HEK293 (cell line): ENCODE results near the gene UBE4A.

Experiments
- CTCF ChIA-PET: fragments of 350-600 bp; formaldehyde crosslinking; extraction: SDS; loops from one replicate; lab custom pipeline; 2021; ENCODE audit warnings: antibody characterized with exemption; lab: Yijun Ruan, JAX
- POLR2A ChIA-PET: fragments of 300-600 bp; formaldehyde crosslinking; extraction: SDS; loops from one replicate; lab custom pipeline; 2020; ENCODE audit warnings: antibody characterized with exemption, inconsistent platforms; lab: Yijun Ruan, JAX
- H3K27ac ChIP-seq: fragments of 200-500 bp; sonication (Bioruptor generic); 2 replicates; pipeline ENCODE4 v1.5.1; 2014; ENCODE audit warnings: low read depth, low read length, control low read depth, inconsistent platforms; ENCODE audit errors: extremely low read depth
- H3K36me3 ChIP-seq, 2 experiments: fragments of 200-500 bp in 1 of 2; sonication (Bioruptor generic) in 1 of 2; 1 replicate in 1 of 2; 2 replicates in 1 of 2; pipeline ENCODE4 v1.5.1; 2014 to 2017; ENCODE audit warnings: inconsistent platforms in 2 of 2, low read length in 2 of 2; ENCODE audit not compliant: control insufficient read depth in 2 of 2, insufficient read depth in 1 of 2
- H3K4me1 ChIP-seq: fragments of 200-500 bp; sonication (Bioruptor generic); 2 replicates; pipeline ENCODE4 v1.5.1; 2014; ENCODE audit warnings: mild to moderate bottlenecking, low read length, inconsistent platforms; ENCODE audit not compliant: control insufficient read depth, insufficient read depth
- H3K4me3 ChIP-seq: 2 replicates; pipeline ENCODE4 v1.5.1; 2011; ENCODE audit warnings: low read depth, mild to moderate bottlenecking, control low read depth, low read length, moderate library complexity
- H3K9me3 ChIP-seq: fragments of 200-500 bp; sonication (Bioruptor generic); 2 replicates; pipeline ENCODE4 v1.5.1; 2014; ENCODE audit warnings: low read depth, low read length, inconsistent platforms; ENCODE audit not compliant: control insufficient read depth, insufficient read depth
- BCL11B ChIP-seq: fragments of 450-650 bp; formaldehyde crosslinking; IDR thresholded peaks from 2 replicates; pipeline ENCODE4 v1.5.1; 2016; ENCODE audit warnings: low read depth, missing biosample characterization, missing genetic modification characterization
- OVOL3 ChIP-seq: fragments of 450-650 bp; formaldehyde crosslinking; IDR thresholded peaks from 2 replicates; pipeline ENCODE4 v1.5.1; 2016; ENCODE audit warnings: missing biosample characterization, missing genetic modification characterization
- SCRT2 ChIP-seq: fragments of 450-650 bp; formaldehyde crosslinking; IDR thresholded peaks from 2 replicates; pipeline ENCODE4 v1.5.1; 2016; ENCODE audit warnings: missing biosample characterization, missing genetic modification characterization
- ZBTB21 ChIP-seq: fragments of 450-650 bp; formaldehyde crosslinking; IDR thresholded peaks from 2 replicates; pipeline ENCODE4 v1.5.1; 2017; ENCODE audit warnings: missing biosample characterization, missing genetic modification characterization
- ZEB2 ChIP-seq: fragments of 450-650 bp; formaldehyde crosslinking; IDR thresholded peaks from 2 replicates; pipeline ENCODE4 v1.5.1; 2016; ENCODE audit warnings: missing biosample characterization, missing genetic modification characterization
- ZNF184 ChIP-seq: fragments of 450-650 bp; IDR thresholded peaks from 2 replicates; pipeline ENCODE4 v1.5.1; 2018; ENCODE audit warnings: missing biosample characterization, mild to moderate bottlenecking, missing genetic modification characterization
- ZNF214 ChIP-seq: fragments of 450-650 bp; formaldehyde crosslinking; IDR thresholded peaks from 2 replicates; pipeline ENCODE4 v1.5.1; 2017; ENCODE audit warnings: missing biosample characterization, mild to moderate bottlenecking, missing genetic modification characterization, borderline replicate concordance
- ZNF266 ChIP-seq: fragments of 450-650 bp; formaldehyde crosslinking; IDR thresholded peaks from 2 replicates; pipeline ENCODE4 v1.5.1; 2016; ENCODE audit warnings: missing biosample characterization, missing genetic modification characterization, low read depth
- ZNF354C ChIP-seq: fragments of 450-650 bp; formaldehyde crosslinking; IDR thresholded peaks from 2 replicates; pipeline ENCODE4 v1.5.1; 2016; ENCODE audit warnings: missing biosample characterization, missing genetic modification characterization, low read depth, borderline replicate concordance
- ZNF366 ChIP-seq: fragments of 450-650 bp; formaldehyde crosslinking; conservative IDR thresholded peaks from 2 replicates; pipeline ENCODE4 v1.5.1; 2016; ENCODE audit warnings: missing biosample characterization, missing genetic modification characterization
- ZNF433 ChIP-seq: fragments of 450-650 bp; formaldehyde crosslinking; IDR thresholded peaks from 2 replicates; pipeline ENCODE4 v1.5.1; 2016; ENCODE audit warnings: missing biosample characterization, missing genetic modification characterization, low read depth
- ZNF514 ChIP-seq: fragments of 450-650 bp; formaldehyde crosslinking; IDR thresholded peaks from 2 replicates; pipeline ENCODE4 v1.5.1; 2016; ENCODE audit warnings: missing biosample characterization, missing genetic modification characterization
- ZNF521 ChIP-seq: fragments of 450-650 bp; formaldehyde crosslinking; IDR thresholded peaks from 2 replicates; pipeline ENCODE4 v1.5.1; 2017; ENCODE audit warnings: missing biosample characterization, mild to moderate bottlenecking, missing genetic modification characterization
- ZNF600 ChIP-seq: fragments of 450-650 bp; formaldehyde crosslinking; IDR thresholded peaks from 2 replicates; pipeline ENCODE4 v1.5.1; 2016; ENCODE audit warnings: missing biosample characterization, missing genetic modification characterization
- ZNF76 ChIP-seq: fragments of 450-650 bp; formaldehyde crosslinking; IDR thresholded peaks from 2 replicates; pipeline ENCODE4; 2016; ENCODE audit warnings: low read depth, missing biosample characterization, missing genetic modification characterization, borderline replicate concordance
- ZNF791 ChIP-seq: fragments of 450-650 bp; formaldehyde crosslinking; IDR thresholded peaks from 2 replicates; pipeline ENCODE4 v1.5.1; 2016; ENCODE audit warnings: missing biosample characterization, missing genetic modification characterization
- ZSCAN16 ChIP-seq: fragments of 450-650 bp; formaldehyde crosslinking; IDR thresholded peaks from 2 replicates; pipeline ENCODE4 v1.5.1; 2016; ENCODE audit warnings: missing biosample characterization, missing genetic modification characterization
- ZSCAN23 ChIP-seq: fragments of 450-650 bp; formaldehyde crosslinking; IDR thresholded peaks from 2 replicates; pipeline ENCODE4 v1.5.1; 2016; ENCODE audit warnings: missing biosample characterization, missing genetic modification characterization
- TF ChIP-seq, protein P1 (sequence below): fragments of 450-650 bp; formaldehyde crosslinking; IDR thresholded peaks from 2 replicates; pipeline ENCODE4 v1.5.1; 2016; ENCODE audit warnings: missing biosample characterization, missing genetic modification characterization
- TF ChIP-seq, protein P2 (sequence below): fragments of 450-650 bp; formaldehyde crosslinking; IDR thresholded peaks from 2 replicates; pipeline ENCODE4 v1.5.1; 2016; ENCODE audit warnings: missing biosample characterization, missing genetic modification characterization
- TF ChIP-seq, protein P3 (sequence below): fragments of 450-650 bp; formaldehyde crosslinking; IDR thresholded peaks from 2 replicates; pipeline ENCODE4 v1.5.1; 2017; ENCODE audit warnings: missing biosample characterization, missing genetic modification characterization
- TF ChIP-seq, protein P4 (sequence below): fragments of 450-650 bp; formaldehyde crosslinking; IDR thresholded peaks from 2 replicates; pipeline ENCODE4 v1.5.1; 2017; ENCODE audit warnings: missing biosample characterization, missing genetic modification characterization

The UBE4A gene

DNA sequence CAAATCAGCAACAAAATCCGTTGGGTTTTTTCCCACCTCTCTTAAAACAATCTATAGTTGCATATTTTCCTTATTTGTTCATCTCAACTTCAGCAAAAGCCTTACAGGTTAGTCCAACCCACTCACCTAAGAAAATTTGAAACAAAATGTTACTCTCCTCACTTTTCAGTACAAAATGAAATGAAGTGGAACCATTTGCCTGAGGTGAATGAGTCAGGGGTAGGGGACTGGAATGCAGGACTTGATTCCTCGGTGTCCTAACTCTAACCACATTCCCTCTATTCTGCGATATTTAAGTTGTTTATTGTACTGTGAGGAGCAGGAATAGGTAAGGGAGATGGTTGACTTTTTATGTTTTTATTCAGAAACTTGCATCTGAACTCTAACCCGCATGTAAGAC, 58.4 kb downstream of the UBE4A start (continued):
- TF ChIP-seq ZNF354C (tag by site-specific recombination), result no peak
- no peak for TF ChIP-seq ZNF433

DNA sequence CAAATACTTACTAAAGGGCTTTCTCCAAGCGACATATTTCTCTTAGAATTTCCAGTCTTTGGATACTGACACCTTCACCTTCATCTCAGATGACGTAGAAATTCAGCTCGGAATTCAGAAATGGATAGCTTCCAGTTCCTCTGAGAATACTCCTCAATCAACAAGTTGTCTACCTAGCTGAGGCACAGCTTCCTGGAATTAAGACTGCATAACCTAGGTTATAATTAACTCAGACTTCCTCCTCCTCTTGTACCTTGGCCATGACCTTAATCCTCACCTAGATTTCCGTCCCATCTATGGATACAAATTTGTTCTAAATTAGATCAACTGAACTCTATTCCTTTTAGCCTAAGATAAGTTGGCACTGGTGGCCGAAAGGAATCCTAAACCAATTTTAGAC, 59.4 kb downstream of the UBE4A start:
- Histone ChIP-seq H3K27ac (no peak overlapping the region), H3K4me1 (no peaks in the 10 kb centered on the region), H3K9me3 (no peaks in the 10 kb centered on the region), H3K4me3 (no peak overlapping the region), H3K36me3 (no peaks in the 10 kb centered on the region)
- ChIA-PET CTCF (no interaction called here), POLR2A (interaction anchor here (1.2 kb wide), 1 partner anchor 17 kb away, joined by 3 read pairs; the partner anchor contains the start of gene KMT2A)
- no peak for TF ChIP-seq ZNF521
- TF ChIP-seq SCRT2, result 0 out of 2 replicates have a peak, but pooled peaks have one; percentile 18

DNA sequence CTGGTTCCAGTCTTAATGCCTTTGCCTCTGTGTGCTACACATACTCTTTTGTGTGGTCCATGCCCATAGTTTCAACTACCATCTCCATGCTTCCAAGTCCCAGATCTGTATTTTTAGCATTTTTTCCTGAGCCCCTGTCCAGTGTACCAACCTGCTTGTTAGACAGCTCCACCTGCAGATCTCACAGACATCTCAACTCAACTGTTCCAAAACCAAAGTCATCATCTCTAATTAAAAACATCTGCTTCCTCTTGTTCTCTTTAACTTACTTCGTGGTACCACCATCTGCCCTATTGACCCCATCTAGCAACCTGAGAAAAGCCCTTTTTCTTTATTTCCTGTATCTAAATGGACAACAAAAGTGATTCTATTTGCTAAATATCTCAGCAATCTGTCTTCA, 68.3 kb downstream of the UBE4A start:
- H3K4me1 ChIP-seq, result no peaks in the 10 kb centered on the region
- TF ChIP-seq ZSCAN16 (tag by site-specific recombination), result no peak
- TF ChIP-seq, protein P1, sequence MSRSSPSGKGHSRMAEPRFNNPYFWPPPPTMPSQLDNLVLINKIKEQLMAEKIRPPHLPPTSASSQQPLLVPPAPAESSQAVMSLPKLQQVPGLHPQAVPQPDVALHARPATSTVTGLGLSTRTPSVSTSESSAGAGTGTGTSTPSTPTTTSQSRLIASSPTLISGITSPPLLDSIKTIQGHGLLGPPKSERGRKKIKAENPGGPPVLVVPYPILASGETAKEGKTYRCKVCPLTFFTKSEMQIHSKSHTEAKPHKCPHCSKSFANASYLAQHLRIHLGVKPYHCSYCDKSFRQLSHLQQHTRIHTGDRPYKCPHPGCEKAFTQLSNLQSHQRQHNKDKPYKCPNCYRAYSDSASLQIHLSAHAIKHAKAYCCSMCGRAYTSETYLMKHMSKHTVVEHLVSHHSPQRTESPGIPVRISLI (tag by site-specific recombination), result no peak
- TF ChIP-seq, protein P2, sequence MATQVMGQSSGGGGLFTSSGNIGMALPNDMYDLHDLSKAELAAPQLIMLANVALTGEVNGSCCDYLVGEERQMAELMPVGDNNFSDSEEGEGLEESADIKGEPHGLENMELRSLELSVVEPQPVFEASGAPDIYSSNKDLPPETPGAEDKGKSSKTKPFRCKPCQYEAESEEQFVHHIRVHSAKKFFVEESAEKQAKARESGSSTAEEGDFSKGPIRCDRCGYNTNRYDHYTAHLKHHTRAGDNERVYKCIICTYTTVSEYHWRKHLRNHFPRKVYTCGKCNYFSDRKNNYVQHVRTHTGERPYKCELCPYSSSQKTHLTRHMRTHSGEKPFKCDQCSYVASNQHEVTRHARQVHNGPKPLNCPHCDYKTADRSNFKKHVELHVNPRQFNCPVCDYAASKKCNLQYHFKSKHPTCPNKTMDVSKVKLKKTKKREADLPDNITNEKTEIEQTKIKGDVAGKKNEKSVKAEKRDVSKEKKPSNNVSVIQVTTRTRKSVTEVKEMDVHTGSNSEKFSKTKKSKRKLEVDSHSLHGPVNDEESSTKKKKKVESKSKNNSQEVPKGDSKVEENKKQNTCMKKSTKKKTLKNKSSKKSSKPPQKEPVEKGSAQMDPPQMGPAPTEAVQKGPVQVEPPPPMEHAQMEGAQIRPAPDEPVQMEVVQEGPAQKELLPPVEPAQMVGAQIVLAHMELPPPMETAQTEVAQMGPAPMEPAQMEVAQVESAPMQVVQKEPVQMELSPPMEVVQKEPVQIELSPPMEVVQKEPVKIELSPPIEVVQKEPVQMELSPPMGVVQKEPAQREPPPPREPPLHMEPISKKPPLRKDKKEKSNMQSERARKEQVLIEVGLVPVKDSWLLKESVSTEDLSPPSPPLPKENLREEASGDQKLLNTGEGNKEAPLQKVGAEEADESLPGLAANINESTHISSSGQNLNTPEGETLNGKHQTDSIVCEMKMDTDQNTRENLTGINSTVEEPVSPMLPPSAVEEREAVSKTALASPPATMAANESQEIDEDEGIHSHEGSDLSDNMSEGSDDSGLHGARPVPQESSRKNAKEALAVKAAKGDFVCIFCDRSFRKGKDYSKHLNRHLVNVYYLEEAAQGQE, result peak; percentile 52; the same call in 1 of the 2 replicates
- TF ChIP-seq, all 188 proteins: peak for 1
- H3K4me3 ChIP-seq, result no peak overlapping the region
- no peak overlapping the region for H3K27ac ChIP-seq
- no peaks in the 10 kb centered on the region for H3K36me3 ChIP-seq
- CTCF ChIA-PET, result interaction anchor here (0.6 kb wide), 1 partner anchor 76 kb away, joined by 3 read pairs; no protein-coding TSS in a partner anchor
- POLR2A ChIA-PET, result no interaction called here
- H3K9me3 ChIP-seq, result no peaks in the 10 kb centered on the region

DNA sequence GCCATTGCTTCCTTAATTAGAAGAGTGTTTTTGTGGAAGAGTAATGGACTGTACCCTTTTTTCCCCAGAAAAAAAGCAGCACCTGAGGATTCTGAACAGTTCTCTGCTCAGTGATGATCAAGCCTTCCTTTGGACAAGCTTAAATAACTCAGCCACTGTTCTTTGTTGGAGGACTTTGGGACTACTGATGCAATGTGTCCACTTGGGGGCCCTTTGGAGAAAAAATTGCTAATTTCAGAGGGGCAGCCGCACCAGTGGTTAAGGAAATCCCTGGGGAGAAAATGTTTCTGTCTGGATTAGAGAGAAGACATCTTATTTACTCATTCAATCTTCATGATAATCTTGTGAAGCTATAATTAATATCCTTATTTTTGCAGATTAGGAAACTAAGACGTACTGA, 71.6 kb downstream of the UBE4A start:
- Histone ChIP-seq H3K36me3 (no peaks in the 10 kb centered on the region), H3K9me3 (no peaks in the 10 kb centered on the region), H3K4me3 (no peak overlapping the region), H3K4me1 (no peaks in the 10 kb centered on the region), H3K27ac (no peak overlapping the region)
- ChIA-PET POLR2A (no interaction called here), CTCF (no interaction called here)
- TF ChIP-seq ZNF514 (tag by site-specific recombination), result no peak
- no peak for TF ChIP-seq ZNF366 (tag by site-specific recombination)
- no peak for TF ChIP-seq OVOL3 (tag by site-specific recombination)
- no peak for TF ChIP-seq ZNF266 (tag by site-specific recombination)
- no peak for TF ChIP-seq ZEB2 (tag by site-specific recombination)
- no peak for TF ChIP-seq ZNF600
- no peak for TF ChIP-seq ZSCAN16 (tag by site-specific recombination)
- TF ChIP-seq ZNF214 (tag by site-specific recombination), result no peak
- no peak for TF ChIP-seq ZNF184 (tag by site-specific recombination)
- TF ChIP-seq ZNF354C (tag by site-specific recombination), result no peak
- TF ChIP-seq ZNF76 (tag by site-specific recombination), result no peak
- no peak for TF ChIP-seq ZBTB21 (tag by site-specific recombination)
- TF ChIP-seq, protein P3, sequence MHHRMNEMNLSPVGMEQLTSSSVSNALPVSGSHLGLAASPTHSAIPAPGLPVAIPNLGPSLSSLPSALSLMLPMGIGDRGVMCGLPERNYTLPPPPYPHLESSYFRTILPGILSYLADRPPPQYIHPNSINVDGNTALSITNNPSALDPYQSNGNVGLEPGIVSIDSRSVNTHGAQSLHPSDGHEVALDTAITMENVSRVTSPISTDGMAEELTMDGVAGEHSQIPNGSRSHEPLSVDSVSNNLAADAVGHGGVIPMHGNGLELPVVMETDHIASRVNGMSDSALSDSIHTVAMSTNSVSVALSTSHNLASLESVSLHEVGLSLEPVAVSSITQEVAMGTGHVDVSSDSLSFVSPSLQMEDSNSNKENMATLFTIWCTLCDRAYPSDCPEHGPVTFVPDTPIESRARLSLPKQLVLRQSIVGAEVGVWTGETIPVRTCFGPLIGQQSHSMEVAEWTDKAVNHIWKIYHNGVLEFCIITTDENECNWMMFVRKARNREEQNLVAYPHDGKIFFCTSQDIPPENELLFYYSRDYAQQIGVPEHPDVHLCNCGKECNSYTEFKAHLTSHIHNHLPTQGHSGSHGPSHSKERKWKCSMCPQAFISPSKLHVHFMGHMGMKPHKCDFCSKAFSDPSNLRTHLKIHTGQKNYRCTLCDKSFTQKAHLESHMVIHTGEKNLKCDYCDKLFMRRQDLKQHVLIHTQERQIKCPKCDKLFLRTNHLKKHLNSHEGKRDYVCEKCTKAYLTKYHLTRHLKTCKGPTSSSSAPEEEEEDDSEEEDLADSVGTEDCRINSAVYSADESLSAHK (tag by site-specific recombination), result no peak
- TF ChIP-seq BCL11B (tag by site-specific recombination), result no peak
- TF ChIP-seq, protein P4, sequence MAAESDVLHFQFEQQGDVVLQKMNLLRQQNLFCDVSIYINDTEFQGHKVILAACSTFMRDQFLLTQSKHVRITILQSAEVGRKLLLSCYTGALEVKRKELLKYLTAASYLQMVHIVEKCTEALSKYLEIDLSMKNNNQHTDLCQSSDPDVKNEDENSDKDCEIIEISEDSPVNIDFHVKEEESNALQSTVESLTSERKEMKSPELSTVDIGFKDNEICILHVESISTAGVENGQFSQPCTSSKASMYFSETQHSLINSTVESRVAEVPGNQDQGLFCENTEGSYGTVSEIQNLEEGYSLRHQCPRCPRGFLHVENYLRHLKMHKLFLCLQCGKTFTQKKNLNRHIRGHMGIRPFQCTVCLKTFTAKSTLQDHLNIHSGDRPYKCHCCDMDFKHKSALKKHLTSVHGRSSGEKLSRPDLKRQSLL (tag by site-specific recombination), result no peak
- TF ChIP-seq ZNF791 (tag by site-specific recombination), result no peak
- TF ChIP-seq ZSCAN23, result no peak
